Bronchial epithelial cell (primary cell): ENCODE measurements around the gene TNPO1. TPM values are rescaled to one million over a fixed set of nuclear protein-coding genes. Genes with fewer than 3 reads are reported as not detected.

ENCODE experiments used
- DNase-seq: peaks from one replicate; pipeline ENCODE4 v3.0.0-alpha.2; 2010; ENCODE audit warnings: low read depth
- FAIRE-seq: peaks from 2 replicates; lab custom pipeline; 2011; peaks lifted over from hg19 to GRCh38; lab: Jason Lieb, UNC
- H3K27me3 ChIP-seq: 2 replicates; pipeline ENCODE4 v1.5.1; 2011; ENCODE audit warnings: low read length; ENCODE audit not compliant: control insufficient read depth, insufficient read depth
- H3K36me3 ChIP-seq: 2 replicates; pipeline ENCODE4 v1.5.1; 2011; ENCODE audit warnings: low read length; ENCODE audit not compliant: control insufficient read depth, insufficient read depth
- H3K4me3 ChIP-seq: 2 replicates; pipeline ENCODE4 v1.5.1; 2011; ENCODE audit warnings: mild to moderate bottlenecking, low read depth, low read length, control low read depth
- total RNA-seq: library from RNA; depleted of rRNA; stranded (reverse); fragments of >200 nt; gene quantifications from 2 replicates; pipeline ENCODE4 v1.2.1, GENCODE V29; 2014
- TF ChIP-seq, protein P1 (sequence below): IDR thresholded peaks from 2 replicates; pipeline ENCODE4 v1.5.1; 2011; ENCODE audit warnings: mild to moderate bottlenecking, moderate library complexity, low read length, control low read depth, inconsistent platforms; ENCODE audit not compliant: insufficient read depth, severe bottlenecking

Gene TNPO1
- total RNA-seq, 1 donor from 2014 or later = 329 TPM

DNA sequence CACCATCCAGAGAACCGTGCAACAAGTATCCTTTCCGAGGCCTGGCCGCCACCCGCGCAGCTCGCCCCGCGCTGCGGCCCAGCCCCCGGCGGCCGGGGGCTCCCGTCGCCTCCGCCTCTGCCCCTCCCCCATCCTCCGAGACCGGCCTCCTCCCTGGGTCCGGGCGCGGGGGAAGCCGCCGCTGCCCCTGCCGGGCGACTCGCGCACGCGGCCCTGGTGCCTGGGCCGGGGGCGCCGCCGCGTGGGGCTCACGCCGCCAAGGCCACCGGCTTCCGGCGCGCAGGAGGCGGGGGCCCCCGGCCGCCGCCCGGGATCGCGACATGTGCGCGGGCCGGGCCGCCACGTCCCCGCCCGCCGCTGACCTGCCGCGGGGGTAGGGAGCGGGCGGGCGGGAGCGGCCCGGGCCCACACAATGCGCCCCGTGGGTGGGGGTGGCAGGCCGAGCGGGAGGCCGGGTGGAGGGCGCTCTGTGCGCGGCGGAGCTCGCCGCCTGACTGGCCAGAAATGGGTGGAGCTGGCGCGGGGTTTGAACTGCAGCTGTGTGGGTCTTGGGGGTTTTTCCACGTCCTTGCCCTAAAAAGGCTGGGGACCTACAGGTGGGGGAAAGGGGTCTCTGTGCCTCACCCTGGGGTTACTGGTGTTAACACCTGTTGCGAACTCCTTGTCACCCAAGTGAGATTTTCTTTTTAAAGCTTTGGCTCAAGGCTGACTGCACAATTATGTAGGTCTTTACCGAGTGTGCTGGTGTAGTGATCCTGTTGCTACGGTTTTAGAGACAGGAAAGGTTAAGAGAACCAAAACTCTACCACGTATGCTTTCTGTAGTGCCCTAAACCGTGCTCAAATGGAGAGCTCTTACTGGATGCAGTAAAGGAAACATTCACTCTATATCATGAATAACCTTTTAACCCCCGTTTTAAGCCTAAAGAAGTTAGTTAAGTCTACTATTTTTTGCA is 32.3 kb downstream of the TNPO1 start:
- TF ChIP-seq, protein P1, sequence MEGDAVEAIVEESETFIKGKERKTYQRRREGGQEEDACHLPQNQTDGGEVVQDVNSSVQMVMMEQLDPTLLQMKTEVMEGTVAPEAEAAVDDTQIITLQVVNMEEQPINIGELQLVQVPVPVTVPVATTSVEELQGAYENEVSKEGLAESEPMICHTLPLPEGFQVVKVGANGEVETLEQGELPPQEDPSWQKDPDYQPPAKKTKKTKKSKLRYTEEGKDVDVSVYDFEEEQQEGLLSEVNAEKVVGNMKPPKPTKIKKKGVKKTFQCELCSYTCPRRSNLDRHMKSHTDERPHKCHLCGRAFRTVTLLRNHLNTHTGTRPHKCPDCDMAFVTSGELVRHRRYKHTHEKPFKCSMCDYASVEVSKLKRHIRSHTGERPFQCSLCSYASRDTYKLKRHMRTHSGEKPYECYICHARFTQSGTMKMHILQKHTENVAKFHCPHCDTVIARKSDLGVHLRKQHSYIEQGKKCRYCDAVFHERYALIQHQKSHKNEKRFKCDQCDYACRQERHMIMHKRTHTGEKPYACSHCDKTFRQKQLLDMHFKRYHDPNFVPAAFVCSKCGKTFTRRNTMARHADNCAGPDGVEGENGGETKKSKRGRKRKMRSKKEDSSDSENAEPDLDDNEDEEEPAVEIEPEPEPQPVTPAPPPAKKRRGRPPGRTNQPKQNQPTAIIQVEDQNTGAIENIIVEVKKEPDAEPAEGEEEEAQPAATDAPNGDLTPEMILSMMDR = no peak
- FAIRE-seq = no peak

DNA sequence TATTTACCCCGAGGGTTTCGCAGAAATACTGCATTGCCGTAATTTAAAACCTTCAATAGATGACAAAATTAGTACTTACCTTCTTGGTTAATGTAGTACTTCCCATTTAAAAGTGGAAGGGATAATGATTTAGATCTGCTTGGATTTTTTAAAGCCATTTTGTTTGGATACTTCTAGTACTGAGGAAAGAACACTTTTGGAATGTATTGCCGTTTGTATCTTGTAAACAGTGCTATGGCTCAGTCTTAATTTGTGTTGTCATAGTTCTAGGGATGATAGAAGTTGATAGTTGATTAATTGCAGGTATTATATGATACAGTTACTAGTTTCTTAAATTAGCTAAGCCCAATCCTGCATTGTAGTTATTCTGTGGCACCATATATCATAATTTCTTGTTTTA is 33.1 kb downstream of the TNPO1 start:
- TF ChIP-seq, protein P1 = no peak
- FAIRE-seq = no peak
- peak overlapping the region; percentile 95 for H3K4me3 ChIP-seq
- DNase-seq = no peak
- H3K27me3 ChIP-seq = no peaks in the 10 kb centered on the region
- peaks cover 2% of the 10 kb centered on the region for H3K36me3 ChIP-seq

More for the DNA sequence above, 32.3 kb downstream of the TNPO1 start:
- H3K36me3 ChIP-seq = peaks cover 2% of the 10 kb centered on the region
- H3K4me3 ChIP-seq = peak overlapping the region; percentile 95
- H3K27me3 ChIP-seq = no peaks in the 10 kb centered on the region
- peak; percentile 29 for DNase-seq

DNA sequence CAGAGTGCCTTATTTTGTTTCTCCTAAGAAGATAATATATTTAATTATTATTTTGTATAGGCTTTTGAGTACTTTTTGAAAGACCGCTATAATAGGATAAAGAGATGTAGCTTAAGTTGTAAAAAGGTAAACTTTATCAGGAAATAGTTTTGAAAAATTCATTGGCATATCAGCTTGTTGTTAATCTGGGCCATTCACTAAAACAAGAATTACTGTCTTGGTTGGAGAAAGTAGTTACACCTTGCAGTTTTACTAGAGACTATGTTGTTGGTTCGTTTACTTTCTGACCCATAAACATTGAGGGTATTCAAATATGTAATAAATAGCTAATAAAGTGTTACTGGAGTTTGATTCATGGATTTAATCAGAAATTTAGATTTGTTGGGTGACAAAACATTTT is 33.7 kb downstream of the TNPO1 start:
- peaks cover 4% of the 10 kb centered on the region for H3K36me3 ChIP-seq
- no peaks in the 10 kb centered on the region for H3K27me3 ChIP-seq
- FAIRE-seq = no peak
- H3K4me3 ChIP-seq = peak overlapping the region; percentile 95
- no peak for DNase-seq
- TF ChIP-seq, protein P1 = no peak

DNA sequence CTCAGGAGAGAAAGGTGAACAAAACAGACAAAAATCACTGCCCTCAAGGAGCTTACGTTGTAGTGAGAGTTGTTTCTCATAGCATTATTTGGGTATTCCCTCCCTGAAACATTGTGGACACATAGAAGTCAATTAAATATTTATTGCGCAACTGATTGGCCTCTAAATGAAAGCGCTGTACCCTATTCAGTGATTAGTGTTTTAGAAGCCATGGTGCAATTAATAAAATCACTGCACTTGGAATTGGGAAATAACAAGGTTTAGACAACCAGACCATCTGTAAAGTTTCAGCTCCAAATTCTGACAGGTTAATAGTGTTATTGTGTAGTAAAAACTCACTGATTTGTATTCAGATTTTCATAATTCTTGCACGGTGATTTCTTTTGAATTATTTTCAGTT is 35.9 kb downstream of the TNPO1 start:
- Histone ChIP-seq H3K27me3 (no peaks in the 10 kb centered on the region), H3K4me3 (no peak overlapping the region), H3K36me3 (peaks cover 5% of the 10 kb centered on the region)
- DNase-seq (no peak), FAIRE-seq (no peak)
- TF ChIP-seq, protein P1 = no peak

DNA sequence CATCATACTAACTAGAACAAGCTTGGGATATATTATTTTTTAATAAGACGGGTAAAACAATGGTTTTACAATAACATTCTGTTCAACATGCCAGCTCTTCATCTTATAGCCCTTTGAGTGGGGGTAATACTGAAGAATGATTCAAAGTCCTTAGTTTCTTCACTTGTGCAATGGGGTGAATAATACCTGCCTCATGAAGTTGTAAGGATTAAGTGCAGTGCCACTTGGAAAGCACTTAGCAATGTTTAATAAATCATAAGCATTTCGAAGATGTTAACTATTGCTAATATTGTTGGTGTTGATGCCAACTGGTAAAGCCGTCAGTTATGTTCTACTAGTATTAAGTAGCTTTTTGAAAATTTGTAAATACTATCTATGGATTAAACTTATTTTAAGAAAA is 38.0 kb downstream of the TNPO1 start:
- no peaks in the 10 kb centered on the region for H3K27me3 ChIP-seq
- H3K4me3 ChIP-seq = no peak overlapping the region
- FAIRE-seq (no peak), DNase-seq (peak; percentile 65)
- TF ChIP-seq, protein P1 = no peak
- H3K36me3 ChIP-seq = peaks cover 7% of the 10 kb centered on the region
